ENCODE results near the gene CBFA2T3.

GRCh38 chr16:89010210-89010925 is 33.4 kb upstream of the CBFA2T3 start:
- no peak for TF ChIP-seq ZFX (IDR thresholded peaks at IDR 0.05; ENCODE audit: borderline replicate concordance)
- TF ChIP-seq, protein P1, sequence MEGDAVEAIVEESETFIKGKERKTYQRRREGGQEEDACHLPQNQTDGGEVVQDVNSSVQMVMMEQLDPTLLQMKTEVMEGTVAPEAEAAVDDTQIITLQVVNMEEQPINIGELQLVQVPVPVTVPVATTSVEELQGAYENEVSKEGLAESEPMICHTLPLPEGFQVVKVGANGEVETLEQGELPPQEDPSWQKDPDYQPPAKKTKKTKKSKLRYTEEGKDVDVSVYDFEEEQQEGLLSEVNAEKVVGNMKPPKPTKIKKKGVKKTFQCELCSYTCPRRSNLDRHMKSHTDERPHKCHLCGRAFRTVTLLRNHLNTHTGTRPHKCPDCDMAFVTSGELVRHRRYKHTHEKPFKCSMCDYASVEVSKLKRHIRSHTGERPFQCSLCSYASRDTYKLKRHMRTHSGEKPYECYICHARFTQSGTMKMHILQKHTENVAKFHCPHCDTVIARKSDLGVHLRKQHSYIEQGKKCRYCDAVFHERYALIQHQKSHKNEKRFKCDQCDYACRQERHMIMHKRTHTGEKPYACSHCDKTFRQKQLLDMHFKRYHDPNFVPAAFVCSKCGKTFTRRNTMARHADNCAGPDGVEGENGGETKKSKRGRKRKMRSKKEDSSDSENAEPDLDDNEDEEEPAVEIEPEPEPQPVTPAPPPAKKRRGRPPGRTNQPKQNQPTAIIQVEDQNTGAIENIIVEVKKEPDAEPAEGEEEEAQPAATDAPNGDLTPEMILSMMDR (IDR thresholded peaks at IDR 0.05), result no peak

All from 22Rv1 (cell line).